HEK293T (cell line): ENCODE results near the gene TAS2R41.

Experiments used
- CTCF ChIA-PET: fragments of 350-600 bp; formaldehyde crosslinking; extraction: SDS; loops from one replicate; lab custom pipeline; 2021; ENCODE audit warnings: antibody characterized with exemption, inconsistent platforms; lab: Yijun Ruan, JAX
- POLR2A ChIA-PET: fragments of 350-600 bp; formaldehyde crosslinking; extraction: SDS; loops from one replicate; lab custom pipeline; 2020; ENCODE audit warnings: antibody characterized with exemption, inconsistent platforms; lab: Yijun Ruan, JAX
- DNase-seq: peaks from one replicate; pipeline ENCODE4 v3.0.0; 2012; ENCODE audit warnings: mixed read lengths; ENCODE audit errors: extremely low spot score
- ARNT ChIP-seq: fragments of 450-650 bp; IDR thresholded peaks from 2 replicates; pipeline ENCODE4 v1.6.1; 2017; ENCODE audit warnings: mild to moderate bottlenecking
- BHLHE40 ChIP-seq: fragments of 450-650 bp; IDR thresholded peaks from 2 replicates; pipeline ENCODE4 v1.6.1; 2016; ENCODE audit warnings: mild to moderate bottlenecking, moderate library complexity, borderline replicate concordance
- CTBP1 ChIP-seq: fragments of 450-650 bp; IDR thresholded peaks from 2 replicates; pipeline ENCODE4 v1.6.1; 2016; ENCODE audit warnings: borderline replicate concordance
- ELF4 ChIP-seq: fragments of 450-650 bp; IDR thresholded peaks from 2 replicates; pipeline ENCODE4 v1.6.1; 2017; ENCODE audit warnings: antibody characterized with exemption
- FOXA1 ChIP-seq: fragments of 450-650 bp; IDR thresholded peaks from 2 replicates; pipeline ENCODE4 v1.6.1; 2016; ENCODE audit warnings: mild to moderate bottlenecking
- FOXK2 ChIP-seq: fragments of 450-650 bp; IDR thresholded peaks from 2 replicates; pipeline ENCODE4 v1.6.1; 2016; ENCODE audit warnings: mild to moderate bottlenecking
- FOXM1 ChIP-seq: fragments of 450-650 bp; IDR thresholded peaks from 2 replicates; pipeline ENCODE4 v1.6.1; 2017; ENCODE audit warnings: mild to moderate bottlenecking, borderline replicate concordance
- HDGF ChIP-seq: fragments of 450-650 bp; IDR thresholded peaks from 2 replicates; pipeline ENCODE4 v1.6.1; 2017; ENCODE audit warnings: antibody characterized with exemption, borderline replicate concordance
- L3MBTL2 ChIP-seq: fragments of 450-650 bp; conservative IDR thresholded peaks from 2 replicates; pipeline ENCODE4 v1.6.1; 2016; ENCODE audit warnings: mild to moderate bottlenecking
- LEF1 ChIP-seq: fragments of 450-650 bp; IDR thresholded peaks from 2 replicates; pipeline ENCODE4 v1.6.1; 2017; ENCODE audit warnings: mild to moderate bottlenecking, borderline replicate concordance
- NFRKB ChIP-seq: fragments of 450-650 bp; IDR thresholded peaks from 2 replicates; pipeline ENCODE4 v1.6.1; 2016; ENCODE audit warnings: mild to moderate bottlenecking, moderate library complexity
- SP1 ChIP-seq: fragments of 450-650 bp; IDR thresholded peaks from 2 replicates; pipeline ENCODE4 v1.6.1; 2017
- SUZ12 ChIP-seq: fragments of 450-650 bp; IDR thresholded peaks from 2 replicates; pipeline ENCODE4 v1.6.1; 2016; ENCODE audit warnings: mild to moderate bottlenecking
- TARDBP ChIP-seq: fragments of 450-650 bp; IDR thresholded peaks from 2 replicates; pipeline ENCODE4 v1.6.1; 2016
- ZNF384 ChIP-seq: fragments of 450-650 bp; IDR thresholded peaks from 2 replicates; pipeline ENCODE4 v1.6.1; 2016
- TF ChIP-seq, protein P1 (sequence below): fragments of 450-650 bp; IDR thresholded peaks from 2 replicates; pipeline ENCODE4 v1.6.1; 2016

TAS2R41 gene

DNA sequence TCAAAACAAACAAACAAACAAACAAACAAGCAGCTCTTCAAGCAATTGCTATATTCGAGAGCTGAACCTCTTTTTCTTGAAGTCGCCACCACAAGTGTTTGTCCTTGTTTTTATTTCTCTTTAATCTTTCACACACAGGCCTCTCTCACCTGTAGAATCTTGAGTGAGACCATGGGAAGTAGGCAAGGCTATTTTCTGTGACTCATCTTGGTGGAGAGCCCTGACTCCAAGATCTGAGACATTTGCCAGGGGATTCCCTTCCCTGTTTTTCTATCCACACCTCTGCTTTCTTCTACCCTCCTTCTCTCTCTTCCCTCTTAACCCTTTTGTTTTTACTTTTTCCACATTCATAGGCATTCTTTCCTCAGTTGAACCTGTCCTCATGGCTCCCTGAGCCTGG lies 42.4 kb upstream of the TAS2R41 start:
- ChIA-PET POLR2A (no interaction called here), CTCF (no interaction called here)
- DNase-seq = no peak
- TF ChIP-seq HDGF (no peak), NFRKB (no peak), FOXM1 (no peak), SP1 (no peak), BHLHE40 (no peak), ELF4 (no peak), FOXK2 (no peak), LEF1 (no peak), SUZ12 (no peak), TARDBP (no peak), ARNT (no peak), L3MBTL2 (no peak)
- TF ChIP-seq, protein P1, sequence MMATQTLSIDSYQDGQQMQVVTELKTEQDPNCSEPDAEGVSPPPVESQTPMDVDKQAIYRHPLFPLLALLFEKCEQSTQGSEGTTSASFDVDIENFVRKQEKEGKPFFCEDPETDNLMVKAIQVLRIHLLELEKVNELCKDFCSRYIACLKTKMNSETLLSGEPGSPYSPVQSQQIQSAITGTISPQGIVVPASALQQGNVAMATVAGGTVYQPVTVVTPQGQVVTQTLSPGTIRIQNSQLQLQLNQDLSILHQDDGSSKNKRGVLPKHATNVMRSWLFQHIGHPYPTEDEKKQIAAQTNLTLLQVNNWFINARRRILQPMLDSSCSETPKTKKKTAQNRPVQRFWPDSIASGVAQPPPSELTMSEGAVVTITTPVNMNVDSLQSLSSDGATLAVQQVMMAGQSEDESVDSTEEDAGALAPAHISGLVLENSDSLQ = no peak

DNA sequence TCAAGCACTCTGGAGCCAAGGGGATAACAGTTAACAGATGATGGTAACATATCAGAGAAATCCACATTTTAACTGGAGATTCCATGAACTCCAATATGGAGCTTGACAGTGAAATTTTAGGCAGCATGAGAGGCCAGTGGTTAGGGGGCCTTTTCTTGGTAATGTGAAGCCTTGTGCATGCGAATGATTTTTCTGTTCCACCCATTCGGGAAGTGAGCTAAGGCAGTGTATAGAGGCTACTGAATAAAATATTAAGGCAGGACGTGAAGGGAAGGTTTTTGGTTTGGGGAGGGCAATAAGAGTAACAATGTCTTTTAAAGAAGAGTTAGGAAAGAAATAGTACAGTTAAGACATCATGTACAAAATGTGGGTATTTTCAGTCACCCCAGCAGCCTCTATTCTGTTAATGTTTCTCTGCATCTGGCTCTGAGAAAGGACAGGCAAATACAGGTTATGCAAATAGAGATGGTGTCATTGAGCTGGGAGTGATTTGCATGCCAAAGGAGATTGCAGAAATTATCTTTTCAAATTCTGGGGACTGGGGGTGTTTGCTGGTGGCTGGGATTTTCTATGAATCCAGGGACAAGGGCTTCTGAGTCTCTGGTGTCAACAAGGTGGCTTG lies 41.2 kb upstream of the TAS2R41 start:
- DNase-seq = no peak
- ChIA-PET POLR2A (no interaction called here), CTCF (interaction anchor here (0.6 kb wide), 1 partner anchor 1506 kb away, joined by 6 read pairs; no protein-coding TSS in a partner anchor)
- TF ChIP-seq, protein P1 = no peak
- TF ChIP-seq LEF1 (no peak), FOXM1 (no peak), BHLHE40 (no peak), ARNT (no peak), L3MBTL2 (no peak), HDGF (no peak), NFRKB (no peak), FOXK2 (no peak)

DNA sequence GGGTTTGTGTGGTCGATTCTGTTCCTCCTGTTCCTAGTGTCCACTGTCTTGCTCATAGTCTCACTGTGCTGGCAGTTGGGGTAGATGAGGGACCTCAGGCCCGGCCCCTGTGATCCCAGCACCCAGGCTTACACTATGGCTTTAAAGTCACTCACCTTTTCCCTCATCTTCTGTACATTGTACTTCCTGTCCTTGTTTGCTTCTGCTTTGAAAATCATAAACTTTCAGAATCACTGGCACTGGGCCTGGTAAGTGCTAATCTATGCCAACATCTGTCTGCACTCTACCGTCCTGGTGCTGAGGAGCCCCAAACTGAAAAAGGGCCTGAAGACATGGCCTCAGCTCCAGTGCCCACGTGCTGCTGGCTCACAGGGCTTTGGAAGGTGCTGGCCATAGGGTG lies 40.1 kb upstream of the TAS2R41 start:
- CTCF ChIA-PET = no interaction called here
- POLR2A ChIA-PET = no interaction called here
- DNase-seq = no peak
- TF ChIP-seq LEF1 (no peak), ELF4 (no peak), L3MBTL2 (no peak), NFRKB (no peak), BHLHE40 (no peak), SP1 (no peak), CTBP1 (no peak)

DNA sequence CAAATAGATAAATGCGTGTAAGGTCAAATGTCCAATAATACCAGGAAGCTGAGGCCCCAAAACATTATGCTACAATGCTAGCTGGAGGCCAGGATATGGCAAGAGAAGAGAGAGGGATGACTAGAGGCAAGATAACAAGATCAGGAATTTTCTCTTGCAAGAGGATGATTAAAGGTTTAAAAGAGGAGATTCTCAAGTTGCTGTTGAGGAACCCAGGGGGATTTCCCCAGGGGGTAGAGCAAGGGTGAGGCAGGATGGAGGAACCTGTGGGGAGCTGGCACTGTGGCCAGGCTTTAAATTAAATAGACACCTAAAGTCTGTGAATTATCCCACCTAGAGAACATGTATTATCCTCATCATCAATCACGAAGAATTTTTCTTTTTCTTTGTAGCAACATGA lies 37.8 kb upstream of the TAS2R41 start:
- TF ChIP-seq L3MBTL2 (no peak), FOXK2 (no peak), NFRKB (no peak), HDGF (no peak), SP1 (no peak), CTBP1 (no peak), ZNF384 (no peak), ELF4 (no peak), BHLHE40 (no peak), ARNT (no peak), SUZ12 (no peak), TARDBP (no peak), FOXA1 (no peak), FOXM1 (no peak), LEF1 (no peak)
- TF ChIP-seq, protein P1 = no peak
- ChIA-PET POLR2A (no interaction called here), CTCF (no interaction called here)
- DNase-seq = no peak

DNA sequence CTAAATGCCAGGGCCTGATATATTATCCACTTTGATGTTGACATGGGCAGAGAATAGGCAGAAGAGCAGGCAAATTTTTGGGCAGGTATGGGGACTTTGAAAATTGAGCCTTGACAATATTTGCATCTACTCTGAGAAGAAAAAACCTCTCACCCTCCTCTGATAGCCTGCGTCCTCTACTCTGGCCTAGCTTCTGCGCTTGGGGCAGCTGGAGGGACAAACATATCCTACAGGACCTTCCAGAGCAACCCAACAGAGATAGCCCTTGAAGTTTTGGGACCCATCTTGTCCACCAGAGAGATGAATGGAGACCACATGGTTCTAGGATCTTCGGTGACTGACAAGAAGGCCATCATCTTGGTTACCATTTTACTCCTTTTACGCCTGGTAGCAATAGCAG lies 34.5 kb upstream of the TAS2R41 start, which contains the start of gene TAS2R60:
Gene TAS2R60 (plus strand): TSS at position 301 of the 400 bp plus-strand sequence. CDS start 0 bp downstream, at position 301.
- no peak for DNase-seq
- CTCF ChIA-PET = no interaction called here
- POLR2A ChIA-PET = no interaction called here
- TF ChIP-seq HDGF (no peak), SP1 (no peak), BHLHE40 (no peak), LEF1 (no peak), TARDBP (no peak), CTBP1 (no peak), ELF4 (no peak), FOXM1 (no peak)
- TF ChIP-seq, protein P1 = no peak
